GM23338 (cell line): ENCODE measurements around the gene TCF3.

Experiments
- EZH2 ChIP-seq: fragments of 200-600 bp; sonication (generic); IDR thresholded peaks from one replicate; pipeline ENCODE4 v1.8.0; 2017; ENCODE audit warnings: antibody characterized with exemption, mild to moderate bottlenecking, low read depth; ENCODE audit not compliant: unreplicated experiment
- EZH2phosphoT487 ChIP-seq: fragments of 200-600 bp; sonication (generic); IDR thresholded peaks from one replicate; pipeline ENCODE4 v1.8.1; 2018; ENCODE audit warnings: antibody characterized with exemption; ENCODE audit not compliant: unreplicated experiment
- POLR2AphosphoS5 ChIP-seq: IDR thresholded peaks from 2 replicates; pipeline ENCODE4 v1.6.1; 2016; ENCODE audit warnings: antibody characterized with exemption, low read depth
- TF ChIP-seq, protein P1 (sequence below), 2 experiments: fragments of 200-600 bp in 1 of 2; sonication (generic) in 1 of 2; conservative IDR thresholded peaks; 2 replicates each; pipeline versions ENCODE4 v1.5.1 to v1.6.1; 2016 to 2017; ENCODE audit warnings: antibody characterized with exemption in 2 of 2, low read depth in 2 of 2, mild to moderate bottlenecking in 2 of 2, moderate library complexity in 1 of 2

DNA sequence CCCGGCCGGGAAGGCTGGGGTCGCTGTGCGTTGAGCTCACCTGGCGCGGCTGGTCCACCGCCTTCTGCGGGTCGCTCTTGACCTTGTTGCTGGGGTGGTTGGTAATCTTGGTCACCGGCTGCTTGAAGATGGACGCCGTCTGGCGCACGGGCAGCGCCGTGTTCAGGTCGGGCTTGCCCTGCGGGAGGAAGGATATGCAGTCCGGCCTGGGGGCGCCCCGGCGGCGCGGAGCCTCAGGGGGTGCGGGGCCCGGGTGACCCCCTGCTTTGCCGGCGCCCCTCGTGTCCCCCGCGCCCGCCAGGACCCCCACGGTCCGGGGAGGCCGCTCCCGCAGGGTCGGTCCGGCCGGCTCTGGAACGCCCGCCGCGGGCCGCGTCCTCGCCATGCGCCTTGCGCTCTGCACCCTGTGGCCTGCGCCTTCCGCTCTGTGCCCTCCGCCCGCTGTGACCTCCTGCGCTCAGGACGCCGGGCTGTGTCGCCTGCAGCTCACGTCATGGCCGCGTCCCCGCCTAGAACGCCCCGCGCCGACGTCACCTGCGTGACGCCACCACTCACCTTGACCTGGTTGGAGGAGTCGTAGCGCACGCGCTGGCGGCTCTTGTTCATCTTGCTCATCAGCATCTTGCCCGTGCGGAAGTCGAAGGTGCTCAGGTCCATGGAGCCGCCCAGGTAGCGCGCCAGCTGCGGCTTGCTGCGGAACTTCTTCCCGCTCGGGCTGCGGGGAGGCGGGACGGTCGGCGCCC is 67.7 kb downstream of the TCF3 start:
- TF ChIP-seq, protein P1, sequence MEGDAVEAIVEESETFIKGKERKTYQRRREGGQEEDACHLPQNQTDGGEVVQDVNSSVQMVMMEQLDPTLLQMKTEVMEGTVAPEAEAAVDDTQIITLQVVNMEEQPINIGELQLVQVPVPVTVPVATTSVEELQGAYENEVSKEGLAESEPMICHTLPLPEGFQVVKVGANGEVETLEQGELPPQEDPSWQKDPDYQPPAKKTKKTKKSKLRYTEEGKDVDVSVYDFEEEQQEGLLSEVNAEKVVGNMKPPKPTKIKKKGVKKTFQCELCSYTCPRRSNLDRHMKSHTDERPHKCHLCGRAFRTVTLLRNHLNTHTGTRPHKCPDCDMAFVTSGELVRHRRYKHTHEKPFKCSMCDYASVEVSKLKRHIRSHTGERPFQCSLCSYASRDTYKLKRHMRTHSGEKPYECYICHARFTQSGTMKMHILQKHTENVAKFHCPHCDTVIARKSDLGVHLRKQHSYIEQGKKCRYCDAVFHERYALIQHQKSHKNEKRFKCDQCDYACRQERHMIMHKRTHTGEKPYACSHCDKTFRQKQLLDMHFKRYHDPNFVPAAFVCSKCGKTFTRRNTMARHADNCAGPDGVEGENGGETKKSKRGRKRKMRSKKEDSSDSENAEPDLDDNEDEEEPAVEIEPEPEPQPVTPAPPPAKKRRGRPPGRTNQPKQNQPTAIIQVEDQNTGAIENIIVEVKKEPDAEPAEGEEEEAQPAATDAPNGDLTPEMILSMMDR (conservative IDR thresholded peaks at IDR 0.05; ENCODE audit: low read depth in 2 of 2), result no peak
- TF ChIP-seq POLR2AphosphoS5 (no peak), EZH2phosphoT487 (no peak), EZH2 (no peak)
